HepG2 (cell line): ENCODE results near the gene TTC31. TPM values are rescaled to one million over a fixed set of nuclear protein-coding genes. Genes with fewer than 3 reads are reported as not detected.
A peak's percentile ranks its signal among the peaks of the same experiment; 100 is the strongest.

Experiments
- DRAP1 ChIP-seq: IDR thresholded peaks from 2 replicates; pipeline ENCODE4 v1.6.1; 2016; ENCODE audit warnings: missing genetic modification reagents, missing compliant biosample characterization
- DZIP1 ChIP-seq: sonication (generic); formaldehyde crosslinking; IDR thresholded peaks from 2 replicates; pipeline ENCODE4 v1.5.0; 2020; ENCODE audit warnings: mild to moderate bottlenecking, missing genetic modification reagents
- MTA1 ChIP-seq: sonication (generic); formaldehyde crosslinking; IDR thresholded peaks from 2 replicates; pipeline ENCODE4 v1.4.0; 2020; ENCODE audit warnings: missing genetic modification reagents, mild to moderate bottlenecking, borderline replicate concordance
- NCOA2 ChIP-seq: sonication (generic); formaldehyde crosslinking; IDR thresholded peaks from 2 replicates; pipeline ENCODE4 v1.8.0; 2022; ENCODE audit warnings: inconsistent platforms
- SALL2 ChIP-seq: sonication (generic); formaldehyde crosslinking; IDR thresholded peaks from 2 replicates; pipeline ENCODE4 v1.8.1; 2023; ENCODE audit warnings: mild to moderate bottlenecking, missing genetic modification reagents, inconsistent platforms
- SMYD3 ChIP-seq: sonication (generic); formaldehyde crosslinking; IDR thresholded peaks from 2 replicates; pipeline ENCODE4 v1.8.1; 2023; ENCODE audit warnings: mild to moderate bottlenecking, missing genetic modification reagents
- ZBTB49 ChIP-seq: sonication (generic); formaldehyde crosslinking; IDR thresholded peaks from 2 replicates; pipeline ENCODE4 v1.4.0; 2020; ENCODE audit warnings: missing genetic modification reagents, borderline replicate concordance
- ZNF263 ChIP-seq: sonication (generic); formaldehyde crosslinking; IDR thresholded peaks from 2 replicates; pipeline ENCODE4 v1.4.0; 2020; ENCODE audit warnings: missing genetic modification reagents
- ZNF687 ChIP-seq: sonication (generic); formaldehyde crosslinking; IDR thresholded peaks from 2 replicates; pipeline ENCODE4 v1.5.1; 2020; ENCODE audit warnings: mild to moderate bottlenecking, missing genetic modification reagents, moderate library complexity
- polyA plus RNA-seq, 8 experiments: library from polyadenylated mRNA; depleted of rRNA in 3 of 8; stranded (reverse) in 7 of 8; unstranded in 1 of 8; fragments of >200 nt; fragmentation: Illumina TruSeq in 4 of 8; extraction: Trizol in 4 of 8; gene quantifications; 2 replicates each; pipeline versions ENCODE4 v1.2.1 to v1.2.3, GENCODE V29; 2011 to 2016; ENCODE audit warnings: low read depth in 4 of 8, missing spikeins in 1 of 8, mixed read lengths in 1 of 8; ENCODE audit not compliant: insufficient read depth in 1 of 8
- total RNA-seq, 5 experiments: library from RNA; depleted of rRNA; stranded (reverse); fragments of >200 nt; fragmentation: Illumina TruSeq; extraction: Trizol; gene quantifications; 2 replicates each; pipeline ENCODE4 v1.2.3, GENCODE V29; 2016; ENCODE audit warnings: low read depth in 1 of 5
- TF ChIP-seq, protein P1 (sequence below): sonication (generic); formaldehyde crosslinking; IDR thresholded peaks from 2 replicates; pipeline ENCODE4 v1.4.0; 2020; ENCODE audit warnings: missing genetic modification reagents
- TF ChIP-seq, protein P2 (sequence below): sonication (generic); formaldehyde crosslinking; IDR thresholded peaks from 2 replicates; pipeline ENCODE4 v1.5.1; 2020; ENCODE audit warnings: missing genetic modification reagents, mild to moderate bottlenecking, borderline replicate concordance
- TF ChIP-seq, protein P3 (sequence below): sonication (generic); formaldehyde crosslinking; IDR thresholded peaks from 2 replicates; pipeline ENCODE4 v1.8.1; 2023; ENCODE audit warnings: mild to moderate bottlenecking, missing genetic modification reagents, borderline replicate concordance

The TTC31 gene
- total and polyA plus RNA-seq, 2 of the 13 experiments (the other 11 are each of a cell fraction or from before 2014, with no cell fraction given): 28.3 to 39.5 TPM

- 0 out of 2 replicates have a peak, but pooled peaks have one; percentile 29 for TF ChIP-seq DZIP1 (CRISPR knock-in tag)
- TF ChIP-seq, protein P1, sequence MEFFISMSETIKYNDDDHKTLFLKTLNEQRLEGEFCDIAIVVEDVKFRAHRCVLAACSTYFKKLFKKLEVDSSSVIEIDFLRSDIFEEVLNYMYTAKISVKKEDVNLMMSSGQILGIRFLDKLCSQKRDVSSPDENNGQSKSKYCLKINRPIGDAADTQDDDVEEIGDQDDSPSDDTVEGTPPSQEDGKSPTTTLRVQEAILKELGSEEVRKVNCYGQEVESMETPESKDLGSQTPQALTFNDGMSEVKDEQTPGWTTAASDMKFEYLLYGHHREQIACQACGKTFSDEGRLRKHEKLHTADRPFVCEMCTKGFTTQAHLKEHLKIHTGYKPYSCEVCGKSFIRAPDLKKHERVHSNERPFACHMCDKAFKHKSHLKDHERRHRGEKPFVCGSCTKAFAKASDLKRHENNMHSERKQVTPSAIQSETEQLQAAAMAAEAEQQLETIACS (CRISPR knock-in tag): no peak
- peak; percentile 89; the same call in 1 of the 2 replicates for TF ChIP-seq MTA1 (CRISPR knock-in tag)
- TF ChIP-seq, protein P2, sequence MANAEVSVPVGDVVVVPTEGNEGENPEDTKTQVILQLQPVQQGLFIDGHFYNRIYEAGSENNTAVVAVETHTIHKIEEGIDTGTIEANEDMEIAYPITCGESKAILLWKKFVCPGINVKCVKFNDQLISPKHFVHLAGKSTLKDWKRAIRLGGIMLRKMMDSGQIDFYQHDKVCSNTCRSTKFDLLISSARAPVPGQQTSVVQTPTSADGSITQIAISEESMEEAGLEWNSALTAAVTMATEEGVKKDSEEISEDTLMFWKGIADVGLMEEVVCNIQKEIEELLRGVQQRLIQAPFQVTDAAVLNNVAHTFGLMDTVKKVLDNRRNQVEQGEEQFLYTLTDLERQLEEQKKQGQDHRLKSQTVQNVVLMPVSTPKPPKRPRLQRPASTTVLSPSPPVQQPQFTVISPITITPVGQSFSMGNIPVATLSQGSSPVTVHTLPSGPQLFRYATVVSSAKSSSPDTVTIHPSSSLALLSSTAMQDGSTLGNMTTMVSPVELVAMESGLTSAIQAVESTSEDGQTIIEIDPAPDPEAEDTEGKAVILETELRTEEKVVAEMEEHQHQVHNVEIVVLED (CRISPR knock-in tag): peak; percentile 95
- peak; percentile 61; the same call in 1 of the 2 replicates for TF ChIP-seq SMYD3 (CRISPR knock-in tag)
- peak; percentile 94 for TF ChIP-seq SALL2 (CRISPR knock-in tag)
- peak; percentile 67 for TF ChIP-seq NCOA2 (CRISPR knock-in tag)
- TF ChIP-seq, protein P3, sequence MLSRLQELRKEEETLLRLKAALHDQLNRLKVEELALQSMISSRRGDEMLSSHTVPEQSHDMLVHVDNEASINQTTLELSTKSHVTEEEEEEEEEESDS (CRISPR knock-in tag): no peak; the same call in 1 of the 2 replicates
- peak; percentile 87 for TF ChIP-seq ZNF687 (CRISPR knock-in tag)
- no peak for TF ChIP-seq ZBTB49 (CRISPR knock-in tag)
- TF ChIP-seq DRAP1 (CRISPR knock-in tag): peak; percentile 87
- TF ChIP-seq ZNF263 (CRISPR knock-in tag): peak; percentile 91
Observed at GRCh38 chr2:74454654-74455511, 28.0 kb upstream of the TTC31 start, which contains the start of gene INO80B (continued).
